ENCODE data around the gene OTOP2. TPM values are rescaled to one million over a fixed set of nuclear protein-coding genes. Genes with fewer than 3 reads are reported as not detected.

The OTOP2 gene
- total RNA-seq, 1 experiment from 2014 or later, result 0.11 TPM

- Histone ChIP-seq H2BK20ac (ENCODE audit: low read depth, low read length, poor library complexity, severe bottlenecking) (no peak overlapping the region), H2BK5ac (ENCODE audit: insufficient read length, low read length) (no peak overlapping the region), H4K91ac (ENCODE audit: insufficient read length, low read depth, low read length) (no peak overlapping the region), H3K56ac (ENCODE audit: insufficient read length, low read depth, low read length) (no peak overlapping the region), H3K9me3 (ENCODE audit: control insufficient read depth, low read depth, low read length) (no peaks in the 10 kb centered on the region), H3K18ac (ENCODE audit: insufficient read length, low read depth, low read length) (no peak overlapping the region), H4K8ac (replicated peaks; ENCODE audit: insufficient read length, low read depth, low read length) (no peak overlapping the region), H3T11ph (ENCODE audit: low read length) (no peak overlapping the region), H3K14ac (ENCODE audit: insufficient read depth, low read length) (no peak overlapping the region), H2BK15ac (ENCODE audit: low read depth, low read length) (no peak overlapping the region), H3K23ac (ENCODE audit: insufficient read length, low read depth, low read length) (no peak overlapping the region), H3K79me2 (ENCODE audit: insufficient read depth, low read length) (no peaks in the 10 kb centered on the region), H3K4ac (ENCODE audit: low read depth, low read length) (no peak overlapping the region), H3K27ac (ENCODE audit: insufficient read length, low read depth, low read length) (no peak overlapping the region), H2BK12ac (ENCODE audit: insufficient read length, low read depth, low read length) (no peak overlapping the region), H2AFZ (ENCODE audit: low read length) (no peak overlapping the region), H3K4me2 (ENCODE audit: insufficient read depth, insufficient read length, low read length) (no peak overlapping the region), H3K23me2 (ENCODE audit: insufficient read length, low read depth, low read length, poor library complexity, severe bottlenecking) (no peaks in the 10 kb centered on the region), H3K27me3 (ENCODE audit: insufficient read depth, low read length) (no peaks in the 10 kb centered on the region), H2BK120ac (ENCODE audit: low read depth, low read length, poor library complexity, severe bottlenecking) (no peak overlapping the region), H3K4me1 (ENCODE audit: insufficient read depth, low read length) (no peaks in the 10 kb centered on the region), H4K5ac (ENCODE audit: insufficient read length, low read depth, low read length) (no peak overlapping the region), H4K20me1 (ENCODE audit: control insufficient read depth, insufficient read depth, insufficient read length) (no peaks in the 10 kb centered on the region), H2AK5ac (ENCODE audit: insufficient read length, low read length) (no peak overlapping the region), H3K79me1 (ENCODE audit: insufficient read depth, low read depth, low read length, poor library complexity, severe bottlenecking) (no peaks in the 10 kb centered on the region), H3K9ac (ENCODE audit: extremely low read depth, insufficient read length, low read length) (no peak overlapping the region)
- peaks cover 0 to 2% of the 10 kb centered on the region in 2 experiments; a peak in 1 of 5 replicates for H3K9me3 Mint-ChIP-seq
- TF ChIP-seq CTCF (conservative IDR thresholded peaks at IDR 0.05), result no peak
- no peak overlapping the region; a peak in 1 of 5 replicates for H3K4me3 Mint-ChIP-seq
- H3K36me3 Mint-ChIP-seq (ENCODE audit: insufficient read depth in 1 of 3, low read depth in 3 of 3), result peaks cover 0 to 2% (median 0%) of the 10 kb centered on the region in 3 experiments; a peak in 2 of 7 replicates
- H3K27me3 Mint-ChIP-seq (ENCODE audit: low read depth), result peaks cover 28% of the 10 kb centered on the region
- peak; percentile 34 for DNase-seq
- no peak overlapping the region for H3K27ac Mint-ChIP-seq
- peaks cover 6 to 11% of the 10 kb centered on the region in 2 experiments for H3K4me1 Mint-ChIP-seq
- no CpG with 5 or more reads among the region's 14 CpGs for WGBS (ENCODE audit: extremely low coverage, insufficient read length, low lambda C conversion rate)
Observed at GRCh38 chr17:74959826-74960515, 35.9 kb downstream of the OTOP2 start.

Measured in H9 (cell line).